Heart left ventricle (tissue), 16 donors: Measurements from ENCODE around the gene TNRC18. TPM values are rescaled to one million over a fixed set of nuclear protein-coding genes. Genes with fewer than 3 reads are reported as not detected.

Experiments
- ATAC-seq, 4 donors: fragments of 200-7000 bp; cut with Tn5 transposase; one replicate each; pipeline ENCODE4 v1.9.1; 2020 to 2022; ENCODE audit warnings: moderate library complexity in 4 of 4, mild to moderate bottlenecking in 3 of 4, moderate number of reproducible peaks in 1 of 4
- DNase-seq, 5 donors: peaks; one replicate each; pipeline ENCODE4 v3.0.0-alpha.2; 2020
- H3K27ac ChIP-seq, 12 donors: fragments of 200-600 bp; sonication (generic) in 4 of 12; one replicate each; pipeline versions ENCODE4 v1.5.0 to v1.8.0; 2016 to 2022; ENCODE audit warnings: mild to moderate bottlenecking in 2 of 12
- H3K27me3 ChIP-seq, 9 donors: fragments of 200-600 bp; sonication (generic) in 2 of 9; one replicate each; pipeline versions ENCODE4 v1.5.1 to v1.8.0; 2016 to 2022; ENCODE audit warnings: mild to moderate bottlenecking in 3 of 9
- H3K36me3 ChIP-seq, 9 donors: fragments of 200-600 bp; sonication (generic) in 2 of 9; one replicate each; pipeline versions ENCODE4 v1.5.0 to v1.8.0; 2018 to 2022; ENCODE audit warnings: mild to moderate bottlenecking in 2 of 9
- H3K4me1 ChIP-seq, 12 donors: fragments of 200-600 bp; sonication (generic) in 4 of 12; one replicate each; pipeline versions ENCODE4 v1.5.0 to v1.8.0; 2016 to 2022; ENCODE audit warnings: mild to moderate bottlenecking in 3 of 12
- H3K4me3 ChIP-seq, 12 donors: fragments of 200-600 bp; sonication (generic) in 4 of 12; one replicate each; pipeline versions ENCODE4 v1.5.0 to v1.8.0; 2017 to 2022; ENCODE audit warnings: mild to moderate bottlenecking in 9 of 12, moderate library complexity in 4 of 12
- H3K9me3 ChIP-seq, 12 donors: fragments of 200-600 bp; sonication (generic) in 4 of 12; one replicate each; pipeline versions ENCODE4 v1.5.0 to v1.8.0; 2016 to 2022; ENCODE audit warnings: mild to moderate bottlenecking in 1 of 12
- POLR2A ChIP-seq, 2 donors: fragments of 450-650 bp; IDR thresholded peaks; one replicate each; pipeline ENCODE4 v1.6.1; 2017; ENCODE audit warnings: antibody characterized with exemption in 2 of 2, mild to moderate bottlenecking in 2 of 2, moderate library complexity in 2 of 2
- WGBS, 4 donors: extraction: QIAGEN DNeasy Blood & Tissue Kit in 2 of 4; methylation state at CpG; one replicate each; pipeline versions ENCODE4 v1.1.5 to v1.1.7; 2013 to 2018; 5-methylcytosine and 5-hydroxymethylcytosine counted together
- intact Hi-C, 10 donors: fragments of 100-400 bp; cut with DNase I; formaldehyde crosslinking; loops; one replicate each; pipeline versions ENCODE4 v1.11.1 to v1.14.2; 2022
- polyA plus RNA-seq, 2 donors: library from polyadenylated mRNA; stranded (reverse); fragments of 200-250 nt; gene quantifications; one replicate each; pipeline ENCODE4 v1.2.3, GENCODE V29; 2013
- total RNA-seq, 9 donors: library from RNA; depleted of rRNA in 2 of 9; stranded (reverse); fragments of >200 nt in 2 of 9; fragmentation: NEBNext Ultra II Directional in 3 of 9; extraction: Animal tissue kit (Norgen Biotek cat#: 25700) in 3 of 9; gene quantifications; one replicate each; pipeline versions ENCODE4 v1.1.0 to v1.2.4, GENCODE V29; 2016 to 2023
- TF ChIP-seq, protein P1 (sequence below), 12 donors: fragments of 200-600 bp; sonication (generic) in 4 of 12; IDR thresholded peaks; one replicate each; pipeline versions ENCODE4 v1.5.0 to v1.8.0; 2018 to 2022; ENCODE audit warnings: antibody characterized with exemption in 12 of 12, mild to moderate bottlenecking in 5 of 12
- donor health status: ischemic (EF 13 %, LVEDD 7.1; RV severe dilation, severe dysfunction).
- donor health status: healthy with polysubstance abuse.
- donor health status: DM: no; HTN: yes; CAD: no.
- donor health status: DM: no; HTN: no; CAD: no.
- donor health status: ischemic (EF 25% LVEDD 6.9; RV normal size, moderate dysfunction).
- donor health status: ischemic (EF 25% LVEDD 5.7; RV mildly dilated, moderate dysfunction).
- donor health status: healthy.
- donor health status: DM: yes; HTN: yes; CAD: no.
- donor health status: ischemic (EF 35%, LVEDD 5.7; RV mildly dilated, moderate dysfunction).
- donor health status: nonischemic (EF 11% LVEDD 7.7; RV severe dilation, severe dysfunction).
- donor health status: DM: yes; HTN: yes; CAD: no.
- donor health status: PGD.
- donor health status: ischemic (EF 29% LVEDD 5.4; RV normal size, mild dysfunction).
- donor health status: nonischemic (EF 23%, LVEDD 6.1; RV moderate dilation, normal function).

Gene TNRC18
- total and polyA plus RNA-seq, 11 donors, result 23.4 to 66.6 (median 33.7) TPM

DNA sequence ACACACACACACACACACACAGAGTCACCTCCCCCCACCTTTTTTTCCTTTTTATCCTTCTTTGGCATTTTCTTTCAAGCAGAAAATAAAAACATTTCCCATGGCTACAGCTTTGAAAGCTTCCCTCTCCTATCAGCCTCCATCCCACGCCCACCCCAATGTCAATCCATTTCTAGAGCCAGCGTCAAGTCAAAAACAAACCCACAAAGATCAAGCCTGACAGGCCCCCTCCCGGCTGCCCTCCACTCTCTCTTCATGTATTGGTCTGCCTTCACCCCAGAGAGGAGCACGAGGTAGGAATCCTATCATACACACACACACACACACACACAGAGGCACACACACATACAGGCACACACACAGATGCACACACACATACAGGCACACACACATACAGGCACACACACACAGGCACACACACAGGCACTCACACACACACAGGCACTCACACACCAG lies 8.0 kb upstream of the TNRC18 start:
- WGBS, 4 donors, result 70 to 77% (median 76%) methylated on average over 4 of the region's 4 CpGs
- Histone ChIP-seq H3K4me1 (peaks cover 0 to 33% (median 24%) of the 10 kb centered on the region in 12 donors), H3K27ac (no peak overlapping the region), H3K4me3 (no peak overlapping the region), H3K27me3 (no peaks in the 10 kb centered on the region), H3K36me3 (peaks cover 0 to 6% (median 0%) of the 10 kb centered on the region in 9 donors), H3K9me3 (peaks cover 0 to 5% (median 0%) of the 10 kb centered on the region in 12 donors)
- intact Hi-C loops, result no loop called here
- TF ChIP-seq, protein P1, sequence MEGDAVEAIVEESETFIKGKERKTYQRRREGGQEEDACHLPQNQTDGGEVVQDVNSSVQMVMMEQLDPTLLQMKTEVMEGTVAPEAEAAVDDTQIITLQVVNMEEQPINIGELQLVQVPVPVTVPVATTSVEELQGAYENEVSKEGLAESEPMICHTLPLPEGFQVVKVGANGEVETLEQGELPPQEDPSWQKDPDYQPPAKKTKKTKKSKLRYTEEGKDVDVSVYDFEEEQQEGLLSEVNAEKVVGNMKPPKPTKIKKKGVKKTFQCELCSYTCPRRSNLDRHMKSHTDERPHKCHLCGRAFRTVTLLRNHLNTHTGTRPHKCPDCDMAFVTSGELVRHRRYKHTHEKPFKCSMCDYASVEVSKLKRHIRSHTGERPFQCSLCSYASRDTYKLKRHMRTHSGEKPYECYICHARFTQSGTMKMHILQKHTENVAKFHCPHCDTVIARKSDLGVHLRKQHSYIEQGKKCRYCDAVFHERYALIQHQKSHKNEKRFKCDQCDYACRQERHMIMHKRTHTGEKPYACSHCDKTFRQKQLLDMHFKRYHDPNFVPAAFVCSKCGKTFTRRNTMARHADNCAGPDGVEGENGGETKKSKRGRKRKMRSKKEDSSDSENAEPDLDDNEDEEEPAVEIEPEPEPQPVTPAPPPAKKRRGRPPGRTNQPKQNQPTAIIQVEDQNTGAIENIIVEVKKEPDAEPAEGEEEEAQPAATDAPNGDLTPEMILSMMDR (IDR thresholded peaks at IDR 0.05), result no peak
- no peak for TF ChIP-seq POLR2A (IDR thresholded peaks at IDR 0.05)
- no peak for ATAC-seq
- no peak for DNase-seq

DNA sequence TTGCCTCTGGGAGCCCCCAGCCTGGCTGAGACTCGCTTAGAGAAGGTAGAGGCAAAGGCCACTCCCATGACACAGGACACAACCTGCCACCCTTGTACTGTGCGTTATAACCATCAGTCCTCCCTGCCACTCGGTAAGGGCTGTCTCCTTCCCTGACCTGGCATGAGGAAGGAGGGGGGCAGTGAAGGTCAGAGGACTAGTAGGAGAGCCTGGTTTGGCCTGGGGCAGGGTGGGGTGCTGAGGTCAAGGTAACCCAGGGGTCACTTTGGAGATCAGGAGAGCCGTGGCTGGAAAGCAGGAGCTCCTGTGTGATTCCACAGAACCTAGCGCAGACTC lies 6.9 kb upstream of the TNRC18 start:
- Histone ChIP-seq H3K36me3 (peaks cover 0 to 6% (median 0%) of the 10 kb centered on the region in 9 donors), H3K4me3 (peak overlapping the region in 1 of 12 donors; percentile 84), H3K4me1 (peaks cover 0 to 33% (median 24%) of the 10 kb centered on the region in 12 donors), H3K9me3 (peaks cover 0 to 5% (median 0%) of the 10 kb centered on the region in 12 donors), H3K27me3 (no peaks in the 10 kb centered on the region), H3K27ac (peak overlapping the region in 7 of 12 donors; percentile 96 to 100 (median 100))
- 71 to 85% (median 79%) methylated on average over 3 to 5 of the region's 5 CpGs for WGBS, 4 donors
- ATAC-seq (no peak), DNase-seq (no peak)
- TF ChIP-seq POLR2A (IDR thresholded peaks at IDR 0.05), result no peak
- TF ChIP-seq, protein P1 (IDR thresholded peaks at IDR 0.05), result no peak
- intact Hi-C loops, result no loop called here

DNA sequence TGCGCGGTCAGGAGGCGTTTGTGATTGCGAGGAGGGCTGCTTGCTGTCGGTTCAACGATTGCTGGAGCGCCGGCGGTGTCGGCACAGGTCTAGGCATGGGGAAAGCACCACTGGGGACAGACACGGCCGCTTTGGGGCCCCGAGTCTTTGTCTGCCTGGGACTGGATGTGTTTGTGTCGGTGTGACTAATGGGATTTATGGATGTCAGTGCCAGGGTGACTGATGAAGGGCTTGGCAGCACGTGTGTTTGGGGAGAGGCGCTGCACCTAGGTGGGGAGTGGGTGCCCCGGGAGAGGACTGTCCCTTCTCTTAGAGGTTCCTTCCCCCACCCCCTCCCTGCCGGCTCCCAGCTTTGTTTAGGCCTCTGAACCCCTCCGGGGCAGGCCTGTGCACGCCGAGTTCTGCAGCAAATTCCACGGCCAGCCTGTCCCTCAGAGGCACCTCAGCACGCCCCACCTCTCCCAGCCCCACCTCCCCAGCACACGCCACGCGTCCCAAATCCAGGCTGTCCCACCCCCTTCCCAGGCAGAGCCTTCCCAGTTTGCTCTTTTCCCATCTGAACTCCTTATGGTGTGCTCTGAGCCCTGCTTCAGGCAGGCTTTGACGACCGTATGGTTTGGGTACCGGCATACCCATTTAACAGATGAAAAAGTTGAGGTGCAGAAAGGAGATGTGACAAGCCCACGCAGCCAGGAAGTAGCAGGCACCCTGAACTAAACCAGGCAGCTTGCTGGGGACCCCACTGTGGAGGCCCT lies 6.4 kb upstream of the TNRC18 start:
- H3K4me3 ChIP-seq, result peak overlapping the region in 11 of 12 donors; percentile 2 to 99 (median 93)
- intact Hi-C loops, result no loop called here
- peaks cover 0 to 33% (median 24%) of the 10 kb centered on the region in 12 donors for H3K4me1 ChIP-seq
- H3K36me3 ChIP-seq, result peaks cover 0 to 6% (median 0%) of the 10 kb centered on the region in 9 donors
- peak overlapping the region; percentile 96 to 100 (median 100) for H3K27ac ChIP-seq
- TF ChIP-seq, protein P1 (IDR thresholded peaks at IDR 0.05), result no peak
- TF ChIP-seq POLR2A (IDR thresholded peaks at IDR 0.05), result no peak
- peaks cover 0 to 5% (median 0%) of the 10 kb centered on the region in 12 donors for H3K9me3 ChIP-seq
- DNase-seq (peak in 4 of 5 donors; percentile 48 to 73 (median 56)), ATAC-seq (peak in 2 of 4 donors; percentile 5 to 11)
- no peaks in the 10 kb centered on the region for H3K27me3 ChIP-seq
- 28 to 49% (median 42%) methylated on average over 26 to 30 of the region's 30 CpGs for WGBS, 4 donors

DNA sequence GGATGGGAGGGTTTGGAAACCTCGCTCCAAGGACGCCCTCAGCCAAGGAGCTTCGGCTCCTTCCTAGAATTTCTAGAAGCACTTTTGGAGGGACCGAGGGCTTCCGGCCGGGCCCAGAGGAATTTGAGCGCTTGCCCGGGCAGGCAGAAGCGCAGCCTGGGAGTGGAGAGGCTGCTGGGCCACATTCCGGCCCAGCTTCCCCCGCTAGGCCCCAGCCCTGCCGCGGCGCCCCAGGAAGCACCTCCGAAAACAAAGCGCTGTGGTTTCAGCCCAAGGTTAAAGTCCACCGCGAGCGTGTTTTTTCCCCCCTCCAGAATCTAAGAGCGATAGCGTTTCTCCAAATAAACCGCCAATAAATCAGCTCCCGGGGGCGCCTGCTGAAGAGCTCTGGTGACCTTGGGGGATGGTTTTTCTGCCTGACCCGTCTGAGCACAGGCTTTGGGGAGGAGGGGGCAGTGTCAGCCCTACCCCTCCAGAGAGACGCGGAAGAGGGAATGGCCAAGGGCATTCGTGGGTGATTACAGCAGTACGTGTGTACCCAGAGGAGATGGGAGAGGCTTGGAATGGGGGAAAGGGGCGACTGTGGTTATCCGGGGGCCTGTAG lies 5.7 kb upstream of the TNRC18 start:
- no peak for TF ChIP-seq POLR2A (IDR thresholded peaks at IDR 0.05)
- TF ChIP-seq, protein P1 (IDR thresholded peaks at IDR 0.05), result no peak
- H3K27ac ChIP-seq, result peak overlapping the region; percentile 96 to 100 (median 100)
- peak in 1 of 4 donors; percentile 15 for ATAC-seq
- peaks cover 0 to 6% (median 0%) of the 10 kb centered on the region in 9 donors for H3K36me3 ChIP-seq
- peaks cover 0 to 5% (median 0%) of the 10 kb centered on the region in 12 donors for H3K9me3 ChIP-seq
- intact Hi-C loops, result no loop called here
- peaks cover 0 to 33% (median 24%) of the 10 kb centered on the region in 12 donors for H3K4me1 ChIP-seq
- H3K27me3 ChIP-seq, result no peaks in the 10 kb centered on the region
- 10 to 27% (median 20%) methylated on average over 28 to 31 of the region's 31 CpGs for WGBS, 4 donors
- peak; percentile 53 to 70 (median 60) for DNase-seq
- H3K4me3 ChIP-seq, result peak overlapping the region in 11 of 12 donors; percentile 2 to 99 (median 93)
